Stimulated activated CD4-positive, alpha-beta T cell treated with anti-CD3 and anti-CD28 coated beads, Interleukin-15, amount 100 ng/mL, for 24 hours (primary cell): ENCODE data around the gene SLC25A41.

Source experiments
- DNase-seq: peaks from one replicate; pipeline ENCODE4 v3.0.0-alpha.2; 2020

SLC25A41 gene

GRCh38 chr19:6425732-6426620 is 7.6 kb downstream of the SLC25A41 start:
- DNase-seq, result peak; percentile 28

GRCh38 chr19:6424939-6425731 is 8.4 kb downstream of the SLC25A41 start:
- peak; percentile 100 for DNase-seq

- DNase-seq, result peak; percentile 52
These were observed 9.2 kb downstream of the SLC25A41 start, which contains the start of gene KHSRP for GRCh38 chr19:6424195-6424938. Gene KHSRP, minus strand, starts transcription at chr19:6424811. Its CDS starts 110 bp downstream, at chr19:6424701.

GRCh38 chr19:6423499-6424194 is 9.9 kb downstream of the SLC25A41 start:
- peak; percentile 67 for DNase-seq

GRCh38 chr19:6421075-6422014 is 12.2 kb downstream of the SLC25A41 start:
- no peak for DNase-seq

GRCh38 chr19:6418562-6418932 is 15.0 kb downstream of the SLC25A41 start:
- no peak for DNase-seq

- no peak for DNase-seq
These were observed 15.6 kb downstream of the SLC25A41 start for GRCh38 chr19:6417713-6418561.

GRCh38 chr19:6416658-6417405 is 16.7 kb downstream of the SLC25A41 start:
- no peak for DNase-seq

- DNase-seq, result no peak
These were observed 17.9 kb downstream of the SLC25A41 start for GRCh38 chr19:6415591-6416190.

GRCh38 chr19:6414793-6415590 is 18.6 kb downstream of the SLC25A41 start:
- DNase-seq, result no peak

- DNase-seq, result no peak
These were observed 19.6 kb downstream of the SLC25A41 start for GRCh38 chr19:6413721-6414643.

- DNase-seq, result no peak
These were observed 20.3 kb downstream of the SLC25A41 start for GRCh38 chr19:6413291-6413690.

- peak; percentile 67 for DNase-seq
These were observed 21.0 kb downstream of the SLC25A41 start for GRCh38 chr19:6412447-6413091.

- DNase-seq, result no peak
These were observed 21.5 kb downstream of the SLC25A41 start for GRCh38 chr19:6412061-6412446.

- DNase-seq, result no peak
These were observed 24.2 kb downstream of the SLC25A41 start for GRCh38 chr19:6409346-6409745.

GRCh38 chr19:6406401-6406800 is 27.2 kb downstream of the SLC25A41 start:
- no peak for DNase-seq
